H1 (cell line): Measurements from ENCODE around the gene PSMB9. TPM values are rescaled to one million over a fixed set of nuclear protein-coding genes. Genes with fewer than 3 reads are reported as not detected.

ENCODE experiments used
- CTCF ChIA-PET: fragments of 300-600 bp; sonication (Branson Sonifier 250); formaldehyde crosslinking; loops from one replicate; lab custom pipeline; 2021; ENCODE audit not compliant: partially characterized antibody; lab: Charles Lee
- POLR2A ChIA-PET: fragments of 300-600 bp; sonication (Branson Sonifier 250); formaldehyde crosslinking; loops from one replicate; lab custom pipeline; 2021; ENCODE audit warnings: inconsistent platforms; ENCODE audit not compliant: partially characterized antibody; lab: Charles Lee
- DNase-seq, 2 experiments: peaks; one replicate each; pipeline versions ENCODE4 v3.0.0 to v3.0.0-alpha.2; 2010 to 2022; ENCODE audit warnings: low spot score in 2 of 2, low read depth in 1 of 2, mixed read lengths in 1 of 2
- FAIRE-seq: peaks from 2 replicates; lab custom pipeline; 2011; peaks lifted over from hg19 to GRCh38; lab: Jason Lieb, UNC
- H2AFZ ChIP-seq: 2 replicates; pipeline ENCODE4 v1.8.1; 2012; ENCODE audit warnings: low read length, inconsistent platforms
- H2AK5ac ChIP-seq: 2 replicates; pipeline ENCODE4 v1.6.1; 2013; ENCODE audit warnings: low read depth, low read length
- H2BK120ac ChIP-seq: replicated peaks from 2 replicates; pipeline ENCODE3; 2013; ENCODE audit warnings: low read depth, low read length, inconsistent platforms
- H2BK12ac ChIP-seq: 2 replicates; pipeline ENCODE4 v1.6.1; 2013; ENCODE audit warnings: low read depth, low read length
- H2BK15ac ChIP-seq: 2 replicates; pipeline ENCODE4 v1.6.1; 2013; ENCODE audit warnings: low read length
- H2BK20ac ChIP-seq: 2 replicates; pipeline ENCODE4 v1.6.1; 2013; ENCODE audit warnings: low read length
- H2BK5ac ChIP-seq: 2 replicates; pipeline ENCODE4 v1.6.1; 2013; ENCODE audit warnings: low read depth, low read length
- H3K14ac ChIP-seq: 2 replicates; pipeline ENCODE4 v1.6.1; 2013; ENCODE audit warnings: inconsistent platforms; ENCODE audit not compliant: insufficient read length
- H3K18ac ChIP-seq: 2 replicates; pipeline ENCODE4 v1.6.1; 2013; ENCODE audit warnings: low read length; ENCODE audit errors: extremely low read depth
- H3K23ac ChIP-seq: 2 replicates; pipeline ENCODE4 v1.6.1; 2013; ENCODE audit warnings: inconsistent platforms; ENCODE audit not compliant: insufficient read length
- H3K23me2 ChIP-seq: 2 replicates; pipeline ENCODE4 v1.6.1; 2013; ENCODE audit warnings: low read depth, low read length
- H3K27ac ChIP-seq: 2 replicates; pipeline ENCODE4 v1.6.1; 2011; ENCODE audit warnings: low read depth, low read length, inconsistent platforms
- H3K27me3 ChIP-seq, 4 experiments: replicated peaks in 1 of 4; 1 replicate in 1 of 4; 2 replicates in 3 of 4; pipeline versions ENCODE4 v1.6.1 to v1.8.1; 2011 to 2013; ENCODE audit warnings: low read length in 3 of 4, mild to moderate bottlenecking in 3 of 4, inconsistent platforms in 2 of 4, mixed read lengths in 2 of 4, moderate library complexity in 1 of 4; ENCODE audit not compliant: control insufficient read depth in 3 of 4, insufficient read depth in 3 of 4; ENCODE audit errors: extremely low read depth in 1 of 4
- H3K36me3 ChIP-seq, 4 experiments: 2 replicates each; pipeline versions ENCODE4 v1.6.1 to v1.8.1; 2011 to 2013; ENCODE audit warnings: mild to moderate bottlenecking in 4 of 4, low read length in 3 of 4, moderate library complexity in 2 of 4, control low read depth in 1 of 4, inconsistent platforms in 1 of 4; ENCODE audit not compliant: insufficient read depth in 4 of 4, control insufficient read depth in 2 of 4
- H3K4ac ChIP-seq: replicated peaks from 2 replicates; pipeline ENCODE3; 2013; ENCODE audit warnings: low read length, low read depth, mixed read lengths, inconsistent platforms; ENCODE audit not compliant: insufficient read length
- H3K4me1 ChIP-seq, 4 experiments: replicated peaks in 1 of 4; 1 replicate in 1 of 4; 2 replicates in 3 of 4; pipeline versions ENCODE4 v1.6.1 to v1.8.1; 2011 to 2013; ENCODE audit warnings: low read length in 3 of 4, inconsistent platforms in 2 of 4, mixed read lengths in 1 of 4; ENCODE audit not compliant: insufficient read depth in 4 of 4, control insufficient read depth in 3 of 4
- H3K4me2 ChIP-seq, 2 experiments: 2 replicates each; pipeline versions ENCODE4 v1.6.1 to v1.8.1; 2011 to 2013; ENCODE audit warnings: low read depth in 2 of 2, low read length in 2 of 2, control low read depth in 1 of 2, inconsistent platforms in 1 of 2, mild to moderate bottlenecking in 1 of 2; ENCODE audit not compliant: insufficient read depth in 1 of 2
- H3K4me3 ChIP-seq, 4 experiments: fragments of 200-600, 300-600 bp in 1 of 4; sonication (generic), shearing (Covaris generic), sonication (Bioruptor Twin) in 1 of 4; 2 replicates each; pipeline versions ENCODE4 v1.5.1 to v1.8.1; 2011 to 2016; ENCODE audit warnings: low read length in 4 of 4, low read depth in 3 of 4, control low read depth in 2 of 4, inconsistent platforms in 2 of 4, mild to moderate bottlenecking in 2 of 4, mixed read lengths in 1 of 4, moderate library complexity in 1 of 4; ENCODE audit not compliant: insufficient read depth in 2 of 4; ENCODE audit errors: extremely low read depth in 1 of 4
- H3K56ac ChIP-seq: replicated peaks from 2 replicates; pipeline ENCODE3; 2013; ENCODE audit warnings: low read depth, mild to moderate bottlenecking, mixed read lengths, low read length, inconsistent platforms; ENCODE audit not compliant: insufficient read length
- H3K79me1 ChIP-seq: 2 replicates; pipeline ENCODE4 v1.6.1; 2013; ENCODE audit warnings: low read depth, low read length, control low read depth
- H3K79me2 ChIP-seq, 2 experiments: 2 replicates each; pipeline versions ENCODE4 v1.6.1 to v1.8.1; 2012 to 2013; ENCODE audit warnings: low read length in 2 of 2, mild to moderate bottlenecking in 2 of 2, inconsistent platforms in 1 of 2; ENCODE audit not compliant: insufficient read depth in 2 of 2, control insufficient read depth in 1 of 2
- H3K9ac ChIP-seq, 4 experiments: replicated peaks in 1 of 4; 1 replicate in 1 of 4; 2 replicates in 3 of 4; pipeline versions ENCODE4 v1.6.1 to v1.8.1; 2011 to 2013; ENCODE audit warnings: low read depth in 3 of 4, low read length in 3 of 4, control low read depth in 2 of 4, mild to moderate bottlenecking in 2 of 4, moderate library complexity in 2 of 4, inconsistent platforms in 1 of 4; ENCODE audit errors: extremely low read depth in 1 of 4
- H3K9me3 ChIP-seq, 2 experiments: 2 replicates each; pipeline versions ENCODE4 v1.6.1 to v1.8.1; 2012 to 2013; ENCODE audit warnings: mild to moderate bottlenecking in 2 of 2, moderate library complexity in 2 of 2, control low read depth in 1 of 2, inconsistent platforms in 1 of 2, low read depth in 1 of 2, low read length in 1 of 2, mixed read lengths in 1 of 2; ENCODE audit not compliant: insufficient read depth in 2 of 2
- H4K20me1 ChIP-seq, 2 experiments: replicated peaks in 1 of 2; 2 replicates each; pipeline versions ENCODE3 to v1.8.1; 2011 to 2013; ENCODE audit warnings: inconsistent platforms in 2 of 2, low read length in 2 of 2, mild to moderate bottlenecking in 1 of 2; ENCODE audit not compliant: insufficient read depth in 2 of 2, control insufficient read depth in 1 of 2
- H4K5ac ChIP-seq: 2 replicates; pipeline ENCODE4 v1.6.1; 2013; ENCODE audit warnings: low read length, low read depth, mixed read lengths, inconsistent platforms; ENCODE audit not compliant: insufficient read length
- H4K8ac ChIP-seq: 2 replicates; pipeline ENCODE4 v1.8.0; 2013; ENCODE audit warnings: mild to moderate bottlenecking, moderate library complexity, low read length, inconsistent platforms; ENCODE audit not compliant: insufficient read depth; ENCODE audit errors: extremely low read depth
- H4K91ac ChIP-seq: replicated peaks from 2 replicates; pipeline ENCODE3; 2013; ENCODE audit warnings: low read length, mixed read lengths, inconsistent platforms; ENCODE audit not compliant: insufficient read length
- CHD2 ChIP-seq: IDR thresholded peaks from 2 replicates; pipeline ENCODE4 v1.6.1; 2012; ENCODE audit warnings: low read length, improper control_type of control experiment
- POLR2AphosphoS5 ChIP-seq: IDR thresholded peaks from 2 replicates; pipeline ENCODE4 v1.6.1; 2011; ENCODE audit warnings: low read depth, low read length
- RNF2 ChIP-seq: fragments of 200-900, 300-1000 bp; sonication (generic); IDR thresholded peaks from 2 replicates; pipeline ENCODE4 v1.7.1; 2016; ENCODE audit warnings: borderline replicate concordance, low read depth, mild to moderate bottlenecking, antibody characterized with exemption, low read length; ENCODE audit not compliant: poor library complexity, severe bottlenecking; ENCODE audit errors: missing control alignments
- RXRA ChIP-seq: IDR thresholded peaks from 2 replicates; pipeline ENCODE4 v1.6.1; 2011; ENCODE audit warnings: low read depth, mild to moderate bottlenecking, low read length, moderate library complexity; ENCODE audit not compliant: insufficient read depth
- SP1 ChIP-seq: IDR thresholded peaks from 2 replicates; pipeline ENCODE4 v1.6.1; 2011; ENCODE audit warnings: low read depth, low read length
- SRF ChIP-seq: IDR thresholded peaks from 2 replicates; pipeline ENCODE4 v1.6.1; 2011; ENCODE audit warnings: mild to moderate bottlenecking, low read depth, low read length, moderate library complexity
- TCF12 ChIP-seq: IDR thresholded peaks from 2 replicates; pipeline ENCODE4 v1.6.1; 2011; ENCODE audit warnings: low read depth, mild to moderate bottlenecking, low read length
- USF2 ChIP-seq: IDR thresholded peaks from 2 replicates; pipeline ENCODE4 v1.6.1; 2011; ENCODE audit warnings: low read length, improper control_type of control experiment
- WGBS, 2 experiments: shearing (Covaris generic) in 1 of 2; methylation state at CpG; one replicate each; pipeline versions ENCODE4 v1.1.6 to v1.1.7; 2013 to 2015; ENCODE audit warnings: low lambda C conversion rate in 2 of 2, mixed read lengths in 2 of 2, inconsistent platforms in 1 of 2, low coverage in 1 of 2, missing lambda C conversion rate in 1 of 2; ENCODE audit not compliant: insufficient replicate concordance in 2 of 2, insufficient coverage in 1 of 2, insufficient read length in 1 of 2; ENCODE audit errors: extremely low coverage in 1 of 2, missing lambda C conversion rate in 1 of 2; 5-methylcytosine and 5-hydroxymethylcytosine counted together
- polyA plus RNA-seq, 7 experiments: library from polyadenylated mRNA; depleted of rRNA in 3 of 7; stranded (reverse) in 5 of 7; unstranded in 2 of 7; fragments of >200 nt in 5 of 7; fragments of 200-250 nt in 2 of 7; gene quantifications; 1 replicate in 5 of 7; 2 replicates in 1 of 7; 4 replicates in 1 of 7; pipeline versions ENCODE4 v1.2.1 to v1.2.3, GENCODE V29; 2011 to 2013; ENCODE audit warnings: missing spikeins in 2 of 7, mixed read lengths in 2 of 7
- total RNA-seq: library from RNA; stranded (reverse); fragmentation: NEBNext Ultra II Directional; extraction: Animal tissue kit (Norgen Biotek cat#: 25700); gene quantifications from 2 replicates; pipeline ENCODE4 v1.2.1, GENCODE V29; 2021

PSMB9 gene
- total and polyA plus RNA-seq, 2 of the 8 experiments (the other 6 are each of a cell fraction or from before 2014, with no cell fraction given), result 4.5 to 22.8 TPM

- H3K79me2 ChIP-seq, result no peaks in the 10 kb centered on the region
- H3K18ac ChIP-seq, result no peak overlapping the region
- no peak overlapping the region for H3K27ac ChIP-seq
- H4K8ac ChIP-seq, result no peak overlapping the region
- no peak overlapping the region for H2BK20ac ChIP-seq
- H4K20me1 ChIP-seq, result no peaks in the 10 kb centered on the region
- TF ChIP-seq POLR2AphosphoS5 (no peak), SP1 (no peak), RNF2 (no peak), RXRA (no peak), USF2 (no peak), SRF (no peak), CHD2 (no peak), TCF12 (no peak)
- H4K91ac ChIP-seq, result no peak overlapping the region
- no peak overlapping the region for H3K4me2 ChIP-seq
- ChIA-PET POLR2A (interaction anchor here (1.3 to 1.7 kb wide), 2 partner anchors 12 to 123 kb away, joined by 3 to 6 read pairs; partner anchors contain the start of gene TAP2), CTCF (interaction anchor here (1.0 to 3.3 kb wide), 9 partner anchors 9 to 30 kb away, joined by 3 to 26 read pairs (median 5); partner anchors contain the start of gene TAP2)
- peaks cover 6 to 39% (median 33%) of the 10 kb centered on the region in 4 experiments for H3K27me3 ChIP-seq
- H3K9me3 ChIP-seq, result no peaks in the 10 kb centered on the region
- no peak overlapping the region for H3K23ac ChIP-seq
- H4K5ac ChIP-seq, result no peak overlapping the region
- peaks cover 13% of the 10 kb centered on the region for H3K23me2 ChIP-seq
- no peak overlapping the region for H2AFZ ChIP-seq
- FAIRE-seq, result no peak
- peaks cover 0 to 9% (median 0%) of the 10 kb centered on the region in 4 experiments; a peak in 5 of 8 replicates for H3K36me3 ChIP-seq
- H2BK120ac ChIP-seq, result no peak overlapping the region
- peaks cover 0 to 4% (median 1%) of the 10 kb centered on the region in 4 experiments; a peak in 4 of 7 replicates for H3K4me1 ChIP-seq
- H3K4me3 ChIP-seq, result no peak overlapping the region
- H3K79me1 ChIP-seq, result no peaks in the 10 kb centered on the region
- 79% methylated on average over 4 of the region's 4 CpGs; no CpG with 5 or more reads in 1 of the 2 experiments for WGBS, 2 experiments
- H3K9ac ChIP-seq, result no peak overlapping the region
- no peak overlapping the region for H2BK15ac ChIP-seq
- no peak overlapping the region for H2BK12ac ChIP-seq
- no peak overlapping the region for H3K14ac ChIP-seq
- H3K4ac ChIP-seq, result no peak overlapping the region
- no peak overlapping the region for H2AK5ac ChIP-seq
- no peak overlapping the region for H3K56ac ChIP-seq
- DNase-seq, result no peak
- no peak overlapping the region for H2BK5ac ChIP-seq
Measured at GRCh38 chr6:32851025-32851424, 3.0 kb upstream of the PSMB9 start.
